Measurements from ENCODE around the gene ELMO1.

DNA sequence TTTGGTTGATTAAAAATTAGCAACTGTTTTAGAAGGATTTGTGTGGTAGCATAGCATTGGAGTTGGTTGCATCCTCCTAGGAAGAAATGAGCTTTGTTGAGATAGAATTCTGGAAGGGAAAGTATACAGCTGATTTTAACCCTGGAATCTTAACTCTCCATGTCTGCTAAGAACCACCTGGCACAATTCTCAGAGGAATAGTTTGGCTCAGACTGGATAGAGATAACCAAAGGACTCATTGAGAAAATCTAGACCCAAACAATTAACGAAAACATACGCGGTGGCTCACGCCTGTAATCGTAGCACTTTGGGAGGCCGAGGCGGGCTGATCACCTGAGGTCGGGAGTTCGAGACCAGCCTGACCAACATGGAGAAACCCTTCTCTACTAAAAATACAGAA lies 625.3 kb downstream of the ELMO1 start:
- no peak for TF ChIP-seq EZH2 (IDR thresholded peaks at IDR 0.05; ENCODE audit: borderline replicate concordance, low read depth, low read length, severe bottlenecking)
- TF ChIP-seq, protein P1, sequence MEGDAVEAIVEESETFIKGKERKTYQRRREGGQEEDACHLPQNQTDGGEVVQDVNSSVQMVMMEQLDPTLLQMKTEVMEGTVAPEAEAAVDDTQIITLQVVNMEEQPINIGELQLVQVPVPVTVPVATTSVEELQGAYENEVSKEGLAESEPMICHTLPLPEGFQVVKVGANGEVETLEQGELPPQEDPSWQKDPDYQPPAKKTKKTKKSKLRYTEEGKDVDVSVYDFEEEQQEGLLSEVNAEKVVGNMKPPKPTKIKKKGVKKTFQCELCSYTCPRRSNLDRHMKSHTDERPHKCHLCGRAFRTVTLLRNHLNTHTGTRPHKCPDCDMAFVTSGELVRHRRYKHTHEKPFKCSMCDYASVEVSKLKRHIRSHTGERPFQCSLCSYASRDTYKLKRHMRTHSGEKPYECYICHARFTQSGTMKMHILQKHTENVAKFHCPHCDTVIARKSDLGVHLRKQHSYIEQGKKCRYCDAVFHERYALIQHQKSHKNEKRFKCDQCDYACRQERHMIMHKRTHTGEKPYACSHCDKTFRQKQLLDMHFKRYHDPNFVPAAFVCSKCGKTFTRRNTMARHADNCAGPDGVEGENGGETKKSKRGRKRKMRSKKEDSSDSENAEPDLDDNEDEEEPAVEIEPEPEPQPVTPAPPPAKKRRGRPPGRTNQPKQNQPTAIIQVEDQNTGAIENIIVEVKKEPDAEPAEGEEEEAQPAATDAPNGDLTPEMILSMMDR (IDR thresholded peaks at IDR 0.05; ENCODE audit: borderline replicate concordance, extremely low read depth, low read length, poor library complexity, severe bottlenecking), result no peak

All from DND-41 (cell line).